PFSK-1 (cell line): ENCODE results near the gene APLP1.

Experiments used
- POLR2AphosphoS5 ChIP-seq: IDR thresholded peaks from 2 replicates; pipeline ENCODE4 v1.6.1; 2012; ENCODE audit warnings: low read depth, mild to moderate bottlenecking, control low read depth, low read length, moderate library complexity
- REST ChIP-seq, 2 experiments: IDR thresholded peaks; 2 replicates each; pipeline versions ENCODE4 v1.6.1 to v1.8.0; 2011 to 2012; ENCODE audit warnings: low read depth in 2 of 2, low read length in 2 of 2, control low read depth in 1 of 2, inconsistent platforms in 1 of 2, mild to moderate bottlenecking in 1 of 2, moderate library complexity in 1 of 2; ENCODE audit not compliant: insufficient read depth in 1 of 2
- SIN3A ChIP-seq: IDR thresholded peaks from 2 replicates; pipeline ENCODE4 v1.6.1; 2012; ENCODE audit warnings: mild to moderate bottlenecking, low read length, moderate library complexity, borderline replicate concordance; ENCODE audit not compliant: insufficient read depth
- TAF1 ChIP-seq: IDR thresholded peaks from 2 replicates; pipeline ENCODE4 v1.6.1; 2012; ENCODE audit warnings: low read length, control low read depth, borderline replicate concordance; ENCODE audit not compliant: insufficient read depth

- TF ChIP-seq POLR2AphosphoS5 (no peak), REST (IDR thresholded peaks at IDR 0.05; ENCODE audit: insufficient read depth in 1 of 2, low read depth in 2 of 2, low read length in 2 of 2) (no peak), SIN3A (no peak), TAF1 (no peak)
Measured at GRCh38 chr19:35896643-35897040, 28.3 kb downstream of the APLP1 start.
